H9 (cell line): ENCODE measurements around the gene MAP2K2. TPM values are rescaled to one million over a fixed set of nuclear protein-coding genes. Genes with fewer than 3 reads are reported as not detected.

Experiments used
- DNase-seq: peaks from one replicate; pipeline ENCODE4 v3.0.0-alpha.2; 2017
- H2AFZ ChIP-seq: one replicate; pipeline ENCODE4 v1.6.1; 2013; ENCODE audit warnings: mild to moderate bottlenecking, low read length, control low read depth, moderate library complexity
- H2AK5ac ChIP-seq: 2 replicates; pipeline ENCODE4 v1.6.1; 2013; ENCODE audit warnings: low read length, control low read depth, mixed read lengths; ENCODE audit not compliant: insufficient read length
- H2BK120ac ChIP-seq: one replicate; pipeline ENCODE4 v1.6.1; 2013; ENCODE audit warnings: low read depth, mild to moderate bottlenecking, low read length, control low read depth, inconsistent platforms; ENCODE audit not compliant: poor library complexity, severe bottlenecking
- H2BK12ac ChIP-seq: 2 replicates; pipeline ENCODE4 v1.6.1; 2013; ENCODE audit warnings: low read length, control low read depth, mixed read lengths, low read depth; ENCODE audit not compliant: insufficient read length
- H2BK15ac ChIP-seq: 2 replicates; pipeline ENCODE4 v1.6.1; 2013; ENCODE audit warnings: low read depth, low read length, control low read depth
- H2BK20ac ChIP-seq: one replicate; pipeline ENCODE4 v1.6.1; 2013; ENCODE audit warnings: low read depth, mild to moderate bottlenecking, low read length, control low read depth, inconsistent platforms; ENCODE audit not compliant: poor library complexity, severe bottlenecking
- H2BK5ac ChIP-seq: 2 replicates; pipeline ENCODE4 v1.6.1; 2013; ENCODE audit warnings: low read length, control low read depth, mixed read lengths; ENCODE audit not compliant: insufficient read length
- H3K14ac ChIP-seq: 2 replicates; pipeline ENCODE4 v1.6.1; 2013; ENCODE audit warnings: low read length, control low read depth; ENCODE audit not compliant: insufficient read depth
- H3K18ac ChIP-seq: 2 replicates; pipeline ENCODE4 v1.6.1; 2013; ENCODE audit warnings: low read depth, mild to moderate bottlenecking, mixed read lengths, low read length, control low read depth; ENCODE audit not compliant: insufficient read length
- H3K23ac ChIP-seq: 2 replicates; pipeline ENCODE4 v1.6.1; 2013; ENCODE audit warnings: low read length, control low read depth, mixed read lengths, low read depth; ENCODE audit not compliant: insufficient read length
- H3K23me2 ChIP-seq: 2 replicates; pipeline ENCODE4 v1.6.1; 2013; ENCODE audit warnings: low read depth, mild to moderate bottlenecking, mixed read lengths, low read length, control low read depth; ENCODE audit not compliant: insufficient read length, poor library complexity, severe bottlenecking
- H3K27ac ChIP-seq: 2 replicates; pipeline ENCODE4 v1.5.1; 2013; ENCODE audit warnings: low read length, control low read depth, mixed read lengths, low read depth; ENCODE audit not compliant: insufficient read length
- H3K27me3 ChIP-seq: 2 replicates; pipeline ENCODE4 v1.6.1; 2013; ENCODE audit warnings: low read length, control low read depth, inconsistent platforms; ENCODE audit not compliant: insufficient read depth
- H3K4ac ChIP-seq: 2 replicates; pipeline ENCODE4 v1.6.1; 2013; ENCODE audit warnings: low read depth, mild to moderate bottlenecking, control low read depth, inconsistent platforms, low read length, moderate library complexity
- H3K4me1 ChIP-seq: 2 replicates; pipeline ENCODE4 v1.6.1; 2013; ENCODE audit warnings: low read length, control low read depth, inconsistent platforms; ENCODE audit not compliant: insufficient read depth
- H3K4me2 ChIP-seq: 2 replicates; pipeline ENCODE4 v1.6.1; 2013; ENCODE audit warnings: low read length, control low read depth, mixed read lengths; ENCODE audit not compliant: insufficient read length, insufficient read depth
- H3K56ac ChIP-seq: 2 replicates; pipeline ENCODE4 v1.6.1; 2013; ENCODE audit warnings: low read depth, mild to moderate bottlenecking, mixed read lengths, low read length, control low read depth; ENCODE audit not compliant: insufficient read length
- H3K79me1 ChIP-seq: 2 replicates; pipeline ENCODE4 v1.6.1; 2013; ENCODE audit warnings: low read depth, mild to moderate bottlenecking, moderate library complexity, low read length, control low read depth, inconsistent platforms; ENCODE audit not compliant: insufficient read depth, poor library complexity, severe bottlenecking
- H3K79me2 ChIP-seq: 2 replicates; pipeline ENCODE4 v1.6.1; 2013; ENCODE audit warnings: low read length, control low read depth, inconsistent platforms; ENCODE audit not compliant: insufficient read depth
- H3K9ac ChIP-seq: 2 replicates; pipeline ENCODE4 v1.6.1; 2013; ENCODE audit warnings: low read length, control low read depth, mixed read lengths; ENCODE audit not compliant: insufficient read length; ENCODE audit errors: extremely low read depth
- H3K9me3 ChIP-seq: one replicate; pipeline ENCODE4 v1.6.1; 2013; ENCODE audit warnings: low read depth, low read length, inconsistent platforms; ENCODE audit not compliant: control insufficient read depth
- H3T11ph ChIP-seq: one replicate; pipeline ENCODE4 v1.6.1; 2013; ENCODE audit warnings: mild to moderate bottlenecking, low read length, control low read depth, inconsistent platforms
- H4K20me1 ChIP-seq: one replicate; pipeline ENCODE4 v1.6.1; 2013; ENCODE audit not compliant: control insufficient read depth, insufficient read length, insufficient read depth
- H4K5ac ChIP-seq: 2 replicates; pipeline ENCODE4 v1.6.1; 2013; ENCODE audit warnings: low read depth, mild to moderate bottlenecking, mixed read lengths, low read length, control low read depth; ENCODE audit not compliant: insufficient read length
- H4K8ac ChIP-seq: replicated peaks from 2 replicates; pipeline ENCODE4 v1.6.1; 2013; ENCODE audit warnings: low read length, control low read depth, mixed read lengths, low read depth; ENCODE audit not compliant: insufficient read length
- H4K91ac ChIP-seq: 2 replicates; pipeline ENCODE4 v1.6.1; 2013; ENCODE audit warnings: low read depth, mild to moderate bottlenecking, moderate library complexity, mixed read lengths, low read length, control low read depth; ENCODE audit not compliant: insufficient read length
- H3K27ac Mint-ChIP-seq, 3 experiments: 2 replicates in 2 of 3; 3 replicates in 1 of 3; pipeline ENCODE4 v1.8.0; 2020 to 2021; ENCODE audit warnings: mixed read lengths in 3 of 3, mild to moderate bottlenecking in 1 of 3, moderate library complexity in 1 of 3
- H3K27me3 Mint-ChIP-seq: 2 replicates; pipeline ENCODE4 v1.8.0; 2021; ENCODE audit warnings: low read depth, mild to moderate bottlenecking, moderate library complexity, mixed read lengths
- H3K36me3 Mint-ChIP-seq, 3 experiments: 2 replicates in 2 of 3; 3 replicates in 1 of 3; pipeline ENCODE4 v1.8.0; 2020 to 2021; ENCODE audit warnings: low read depth in 3 of 3, mixed read lengths in 3 of 3; ENCODE audit not compliant: insufficient read depth in 1 of 3
- H3K4me1 Mint-ChIP-seq, 2 experiments: 2 replicates each; pipeline ENCODE4 v1.8.0; 2020; ENCODE audit warnings: mixed read lengths in 2 of 2
- H3K4me3 Mint-ChIP-seq, 2 experiments: 2 replicates in 1 of 2; 3 replicates in 1 of 2; pipeline ENCODE4 v1.8.0; 2020 to 2021; ENCODE audit warnings: mild to moderate bottlenecking in 2 of 2, mixed read lengths in 2 of 2, moderate library complexity in 1 of 2
- H3K9me3 Mint-ChIP-seq, 2 experiments: 2 replicates in 1 of 2; 3 replicates in 1 of 2; pipeline ENCODE4 v1.8.0; 2020; ENCODE audit warnings: mild to moderate bottlenecking in 2 of 2, mixed read lengths in 2 of 2, moderate library complexity in 1 of 2
- CTCF ChIP-seq: fragments of 200-600 bp; sonication (generic); conservative IDR thresholded peaks from 3 replicates; pipeline ENCODE4 v1.8.0; 2021; ENCODE audit warnings: antibody characterized with exemption, mild to moderate bottlenecking
- WGBS: extraction: QIAGEN DNeasy Blood & Tissue Kit; methylation state at CpG from one replicate; pipeline ENCODE4 v1.1.7; 2013; ENCODE audit warnings: missing lambda C conversion rate, low lambda C conversion rate, mixed read lengths; ENCODE audit not compliant: insufficient read length; ENCODE audit errors: extremely low coverage; 5-methylcytosine and 5-hydroxymethylcytosine counted together
- total RNA-seq: library from RNA; stranded (reverse); gene quantifications from 2 replicates; pipeline ENCODE4 v1.2.1, GENCODE V29; 2021

The MAP2K2 gene
- total RNA-seq, 1 experiment from 2014 or later: 167 TPM

- no peaks in the 10 kb centered on the region for H3K9me3 ChIP-seq
- no peak overlapping the region for H2AFZ ChIP-seq
- Mint-ChIP-seq H3K4me1 (peaks cover 6 to 18% of the 10 kb centered on the region in 2 experiments), H3K4me3 (peak overlapping the region in 1 of 2 experiments; percentile 7; a peak in 1 of 5 replicates), H3K27ac (no peak overlapping the region; a peak in 1 of 7 replicates), H3K36me3 (peaks cover 0 to 7% (median 4%) of the 10 kb centered on the region in 3 experiments; a peak in 2 of 7 replicates), H3K9me3 (no peaks in the 10 kb centered on the region), H3K27me3 (peaks cover 3% of the 10 kb centered on the region)
- H2BK120ac ChIP-seq: no peak overlapping the region
- H2BK20ac ChIP-seq: no peak overlapping the region
- H2BK12ac ChIP-seq: no peak overlapping the region
- H3K4me2 ChIP-seq: peak overlapping the region; percentile 36
- H3K4ac ChIP-seq: no peak overlapping the region
- H4K91ac ChIP-seq: no peak overlapping the region
- no peaks in the 10 kb centered on the region; the same call in 1 of the 2 replicates for H3K4me1 ChIP-seq
- peaks cover 32% of the 10 kb centered on the region; the same call in 1 of the 2 replicates for H3K79me2 ChIP-seq
- H4K5ac ChIP-seq: no peak overlapping the region
- H3K23me2 ChIP-seq: peaks cover 12% of the 10 kb centered on the region
- H3K18ac ChIP-seq: no peak overlapping the region
- no peak overlapping the region for H3T11ph ChIP-seq
- DNase-seq: no peak
- H3K23ac ChIP-seq: no peak overlapping the region
- no peaks in the 10 kb centered on the region; the same call in 1 of the 2 replicates for H3K27me3 ChIP-seq
- H2BK5ac ChIP-seq: no peak overlapping the region
- no peak overlapping the region for H3K27ac ChIP-seq
- H2AK5ac ChIP-seq: no peak overlapping the region
- H4K20me1 ChIP-seq: peaks cover 3% of the 10 kb centered on the region
- TF ChIP-seq CTCF: no peak
- no peak overlapping the region for H2BK15ac ChIP-seq
- no peak overlapping the region for H3K9ac ChIP-seq
- peaks cover 9% of the 10 kb centered on the region for H3K79me1 ChIP-seq
- no peak overlapping the region for H3K14ac ChIP-seq
- no peak overlapping the region for H3K56ac ChIP-seq
- H4K8ac ChIP-seq: no peak overlapping the region
- no CpG with 5 or more reads among the region's 30 CpGs for WGBS
These were observed 61.2 kb downstream of the MAP2K2 start for GRCh38 chr19:4062419-4063368.
